Spleen (tissue), 11 donors: ENCODE results near the gene PLB1. TPM values are rescaled to one million over a fixed set of nuclear protein-coding genes. Genes with fewer than 3 reads are reported as not detected.

ENCODE experiments used
- DNase-seq: peaks from one replicate; pipeline ENCODE4 v3.0.0-alpha.2; 2020
- H3K27ac ChIP-seq, 8 donors: fragments of 200-600 bp; sonication (generic) in 7 of 8; 1 replicate in 4 of 8; 2 replicates in 4 of 8; pipeline versions ENCODE4 v1.5.0 to v1.8.0; 2016 to 2021; ENCODE audit warnings: inconsistent platforms in 4 of 8, mild to moderate bottlenecking in 4 of 8, moderate library complexity in 1 of 8
- H3K27me3 ChIP-seq, 7 donors: fragments of 200-600 bp; sonication (generic) in 6 of 7; replicated peaks in 1 of 7; 1 replicate in 4 of 7; 2 replicates in 3 of 7; pipeline versions ENCODE4 v1.5.0 to v1.8.0; 2016 to 2021; ENCODE audit warnings: inconsistent platforms in 3 of 7, mild to moderate bottlenecking in 1 of 7
- H3K36me3 ChIP-seq, 6 donors: fragments of 200-600 bp; sonication (generic) in 5 of 6; 1 replicate in 4 of 6; 2 replicates in 2 of 6; pipeline versions ENCODE4 v1.5.0 to v1.8.0; 2016 to 2021; ENCODE audit warnings: inconsistent platforms in 2 of 6
- H3K4me1 ChIP-seq, 6 donors: fragments of 200-600 bp; sonication (generic) in 5 of 6; 1 replicate in 3 of 6; 2 replicates in 3 of 6; pipeline versions ENCODE4 v1.5.0 to v1.8.0; 2016 to 2021; ENCODE audit warnings: inconsistent platforms in 3 of 6
- H3K4me3 ChIP-seq, 8 donors: fragments of 200-600 bp; sonication (generic) in 7 of 8; 1 replicate in 4 of 8; 2 replicates in 4 of 8; pipeline versions ENCODE4 v1.5.0 to v1.8.0; 2016 to 2021; ENCODE audit warnings: inconsistent platforms in 4 of 8, mild to moderate bottlenecking in 4 of 8, moderate library complexity in 2 of 8
- H3K9me3 ChIP-seq, 8 donors: fragments of 200-600 bp; sonication (generic) in 7 of 8; 1 replicate in 4 of 8; 2 replicates in 4 of 8; pipeline versions ENCODE4 v1.5.0 to v1.8.0; 2016 to 2021; ENCODE audit warnings: inconsistent platforms in 4 of 8
- CTCF ChIP-seq, 11 experiments: fragments of 200-600 bp in 7 of 11; fragments of 450-650 bp in 4 of 11; sonication (generic) in 4 of 11; IDR thresholded peaks in 8 of 11; conservative IDR thresholded peaks in 3 of 11; 1 replicate in 7 of 11; 2 replicates in 4 of 11; pipeline versions ENCODE4 v1.4.0 to v1.8.0; 2016 to 2021; ENCODE audit warnings: antibody characterized with exemption in 11 of 11, inconsistent platforms in 4 of 11, mild to moderate bottlenecking in 1 of 11
- POLR2A ChIP-seq, 3 donors: fragments of 450-650 bp; IDR thresholded peaks; one replicate each; pipeline ENCODE4 v1.5.1; 2017; ENCODE audit warnings: antibody characterized with exemption in 3 of 3, mild to moderate bottlenecking in 1 of 3
- POLR2AphosphoS5 ChIP-seq, 3 donors: sonication (generic); formaldehyde crosslinking; IDR thresholded peaks; one replicate each; pipeline ENCODE4 v1.5.1; 2017; ENCODE audit warnings: antibody characterized with exemption in 3 of 3
- WGBS, 5 donors: extraction: QIAGEN DNeasy Blood & Tissue Kit in 3 of 5; methylation state at CpG; one replicate each; pipeline versions ENCODE4 v1.1.5 to v1.1.7; 2013 to 2018; 5-methylcytosine and 5-hydroxymethylcytosine counted together
- intact Hi-C: fragments of 100-400 bp; cut with DNase I; formaldehyde crosslinking; loops from one replicate; pipeline ENCODE4 v1.15.0; 2023; ENCODE audit warnings: low total_unique reads
- polyA plus RNA-seq, 3 donors: library from polyadenylated mRNA; stranded (reverse); fragments of 200-250 nt; gene quantifications; one replicate each; pipeline ENCODE4 v1.2.1, GENCODE V29; 2013
- total RNA-seq, 7 donors: library from RNA; depleted of rRNA in 3 of 7; stranded (reverse); fragments of >200 nt in 3 of 7; fragmentation: NEBNext Ultra II Directional in 4 of 7; extraction: Animal tissue kit (Norgen Biotek cat#: 25700) in 4 of 7; gene quantifications; one replicate each; pipeline versions ENCODE4 v1.1.0 to v1.2.1, GENCODE V29; 2016 to 2021
- donor health status: healthy with polysubstance abuse.
- donor health status: DM: no; HTN: no; CAD: no; lungs with moderate emphysema.
- donor health status: DM: no; HTN: no; CAD: no.
- donor health status: Bipolar disorder and iron deficiency.
- donor health status: healthy.
- donor health status: DM: no; HTN: no; CAD: no.
- donor health status: DM: yes; HTN: yes; CAD: no.

Gene PLB1
- total and polyA plus RNA-seq, 10 donors = 3.8 to 45.7 (median 13.9) TPM

GRCh38 chr2:28626376-28626775, 130.5 kb downstream of the PLB1 start:
- intact Hi-C loops = no loop called here
- TF ChIP-seq POLR2AphosphoS5 (IDR thresholded peaks at IDR 0.05) = no peak
- Histone ChIP-seq H3K4me3 (no peak overlapping the region), H3K4me1 (peaks cover 17 to 60% (median 38%) of the 10 kb centered on the region in 6 donors), H3K27ac (peak overlapping the region in 7 of 8 donors; percentile 9 to 94 (median 81)), H3K27me3 (no peaks in the 10 kb centered on the region), H3K9me3 (no peaks in the 10 kb centered on the region), H3K36me3 (peaks cover 0 to 38% (median 0%) of the 10 kb centered on the region in 6 donors)
- 89 to 98% (median 93%) methylated on average over 4 to 5 of the region's 5 CpGs for WGBS, 5 donors
- DNase-seq = peak; percentile 64

GRCh38 chr2:28626891-28627421, 131.1 kb downstream of the PLB1 start:
- TF ChIP-seq POLR2A (IDR thresholded peaks at IDR 0.05) (no peak), CTCF (IDR thresholded peaks at IDR 0.05 in 8 of 11, conservative IDR thresholded peaks at IDR 0.05 in 3 of 11) (no peak), POLR2AphosphoS5 (IDR thresholded peaks at IDR 0.05) (peak in 1 of 3 donors; percentile 73)
- H3K4me1 ChIP-seq = peaks cover 15 to 54% (median 33%) of the 10 kb centered on the region in 6 donors
- no peaks in the 10 kb centered on the region for H3K9me3 ChIP-seq
- H3K36me3 ChIP-seq = peaks cover 0 to 43% (median 0%) of the 10 kb centered on the region in 6 donors
- intact Hi-C loops = no loop called here
- no peak overlapping the region for H3K4me3 ChIP-seq
- peak overlapping the region in 7 of 8 donors; percentile 9 to 94 (median 81) for H3K27ac ChIP-seq
- 73 to 88% (median 81%) methylated on average over 7 of the region's 7 CpGs for WGBS, 5 donors
- peak; percentile 45 for DNase-seq
- no peaks in the 10 kb centered on the region for H3K27me3 ChIP-seq

GRCh38 chr2:28627722-28628480, 132.0 kb downstream of the PLB1 start:
- intact Hi-C loops = no loop called here
- peak overlapping the region in 4 of 8 donors; percentile 69 to 94 (median 84) for H3K27ac ChIP-seq
- DNase-seq = peak; percentile 62
- TF ChIP-seq POLR2AphosphoS5 (IDR thresholded peaks at IDR 0.05) (no peak), POLR2A (IDR thresholded peaks at IDR 0.05) (no peak)
- H3K9me3 ChIP-seq = no peaks in the 10 kb centered on the region
- peaks cover 12 to 45% (median 29%) of the 10 kb centered on the region in 6 donors for H3K4me1 ChIP-seq
- peaks cover 0 to 52% (median 0%) of the 10 kb centered on the region in 6 donors for H3K36me3 ChIP-seq
- no peak overlapping the region for H3K4me3 ChIP-seq
- WGBS, 5 donors = 77 to 92% (median 89%) methylated on average over 5 of the region's 5 CpGs
- H3K27me3 ChIP-seq = no peaks in the 10 kb centered on the region

GRCh38 chr2:28628506-28628905, 132.6 kb downstream of the PLB1 start:
- Histone ChIP-seq H3K9me3 (no peaks in the 10 kb centered on the region), H3K27me3 (no peaks in the 10 kb centered on the region), H3K36me3 (peaks cover 0 to 58% (median 0%) of the 10 kb centered on the region in 6 donors), H3K4me1 (peaks cover 12 to 39% (median 26%) of the 10 kb centered on the region in 6 donors), H3K27ac (peak overlapping the region in 2 of 8 donors; percentile 86 to 94), H3K4me3 (no peak overlapping the region)
- no peak for TF ChIP-seq CTCF (IDR thresholded peaks at IDR 0.05 in 8 of 11, conservative IDR thresholded peaks at IDR 0.05 in 3 of 11)
- TF ChIP-seq POLR2A (IDR thresholded peaks at IDR 0.05) = no peak
- DNase-seq = peak; percentile 45
- intact Hi-C loops = no loop called here
- 91 to 100% (median 96%) methylated on average over 6 to 8 of the region's 8 CpGs for WGBS, 5 donors

GRCh38 chr2:28628987-28629386, 133.1 kb downstream of the PLB1 start:
- intact Hi-C loops = no loop called here
- peak; percentile 65 for DNase-seq
- Histone ChIP-seq H3K27ac (no peak overlapping the region), H3K27me3 (no peaks in the 10 kb centered on the region), H3K4me1 (peaks cover 12 to 35% (median 24%) of the 10 kb centered on the region in 6 donors), H3K9me3 (no peaks in the 10 kb centered on the region), H3K4me3 (no peak overlapping the region), H3K36me3 (peaks cover 0 to 62% (median 0%) of the 10 kb centered on the region in 6 donors)
- no peak for TF ChIP-seq POLR2A (IDR thresholded peaks at IDR 0.05)
- TF ChIP-seq POLR2AphosphoS5 (IDR thresholded peaks at IDR 0.05) = no peak
- no peak for TF ChIP-seq CTCF (IDR thresholded peaks at IDR 0.05 in 8 of 11, conservative IDR thresholded peaks at IDR 0.05 in 3 of 11)
- WGBS, 5 donors = 83 to 97% (median 91%) methylated on average over 5 of the region's 5 CpGs
